HG02970 (cell line): ENCODE measurements around the gene PHF1.

ENCODE experiments used
- ATAC-seq: cut with Tn5 transposase; IDR thresholded peaks from one replicate; pipeline ENCODE4 v1.9.1; 2021; ENCODE audit warnings: mild to moderate bottlenecking, moderate library complexity, moderate number of reproducible peaks; ENCODE audit not compliant: unreplicated experiment, low FRiP score

PHF1 gene

GRCh38 chr6:33417128-33417902, 6.5 kb downstream of the PHF1 start:
- no peak for ATAC-seq

- peak; percentile 86 for ATAC-seq
These were observed 7.3 kb downstream of the PHF1 start, which contains the start of gene CUTA for GRCh38 chr6:33417903-33418689. Gene CUTA, minus strand, starts transcription at chr6:33418107. Its CDS starts 107 bp downstream, at chr6:33418000.

- ATAC-seq: no peak
These were observed 8.0 kb downstream of the PHF1 start for GRCh38 chr6:33418690-33419291.

- no peak for ATAC-seq
These were observed 9.0 kb downstream of the PHF1 start, which contains the start of gene SYNGAP1 for GRCh38 chr6:33419580-33420490. Gene SYNGAP1, plus strand, starts transcription at chr6:33420065. Its CDS starts 200 bp downstream, at chr6:33420265.

GRCh38 chr6:33420491-33421343, 9.9 kb downstream of the PHF1 start:
- no peak for ATAC-seq

- no peak for ATAC-seq
These were observed 10.5 kb downstream of the PHF1 start for GRCh38 chr6:33421344-33421643.

- ATAC-seq: no peak
These were observed 13.0 kb downstream of the PHF1 start for GRCh38 chr6:33423777-33424176.

- no peak for ATAC-seq
These were observed 14.2 kb downstream of the PHF1 start for GRCh38 chr6:33424855-33425667.

- no peak for ATAC-seq
These were observed 15.1 kb downstream of the PHF1 start for GRCh38 chr6:33425668-33426577.

GRCh38 chr6:33426590-33427511, 16.0 kb downstream of the PHF1 start:
- ATAC-seq: no peak

GRCh38 chr6:33427585-33428223, 16.9 kb downstream of the PHF1 start:
- no peak for ATAC-seq

GRCh38 chr6:33428224-33428965, 17.6 kb downstream of the PHF1 start:
- ATAC-seq: no peak

GRCh38 chr6:33428966-33429749, 18.3 kb downstream of the PHF1 start:
- no peak for ATAC-seq

- ATAC-seq: no peak
These were observed 18.9 kb downstream of the PHF1 start for GRCh38 chr6:33429750-33430052.

GRCh38 chr6:33430334-33430733, 19.5 kb downstream of the PHF1 start:
- ATAC-seq: no peak
